ENCODE results near the gene OR52A1. TPM values are rescaled to one million over a fixed set of nuclear protein-coding genes. Genes with fewer than 3 reads are reported as not detected.

Gene OR52A1
- polyA plus RNA-seq, 4 donors, result not detected

GRCh38 chr11:5124891-5125620 lies 29.5 kb downstream of the OR52A1 start:
- 59 to 67% (median 67%) methylated on average over 4 of the region's 4 CpGs for WGBS, 3 donors
- H3K9me3 ChIP-seq (ENCODE audit: control insufficient read depth in 2 of 2, insufficient read depth in 1 of 2, low read depth in 1 of 2, low read length in 1 of 2), result no peaks in the 10 kb centered on the region
- DNase-seq (no peak), FAIRE-seq (no peak)
- H3K36me3 ChIP-seq (ENCODE audit: control insufficient read depth in 3 of 3, insufficient read depth in 2 of 3, low read depth in 1 of 3, low read length in 3 of 3), result no peaks in the 10 kb centered on the region
- H3K27ac ChIP-seq (ENCODE audit: low read depth in 1 of 3, low read length in 2 of 3), result no peak overlapping the region
- no peaks in the 10 kb centered on the region for H3K27me3 ChIP-seq (ENCODE audit: control insufficient read depth in 3 of 3, insufficient read depth in 3 of 3, low read length in 3 of 3)
- no peak overlapping the region for H3K4me3 ChIP-seq (ENCODE audit: low read depth in 1 of 3, low read length in 3 of 3)
- no peaks in the 10 kb centered on the region for H3K4me1 ChIP-seq (ENCODE audit: control insufficient read depth in 3 of 3, insufficient read depth in 2 of 3, low read depth in 1 of 3, low read length in 2 of 3)

- FAIRE-seq (no peak), DNase-seq (peak; percentile 54 to 57)
- no peaks in the 10 kb centered on the region for H3K9me3 ChIP-seq (ENCODE audit: control insufficient read depth in 2 of 2, insufficient read depth in 1 of 2, low read depth in 1 of 2, low read length in 1 of 2)
- no peaks in the 10 kb centered on the region for H3K36me3 ChIP-seq (ENCODE audit: control insufficient read depth in 3 of 3, insufficient read depth in 2 of 3, low read depth in 1 of 3, low read length in 3 of 3)
- H3K27ac ChIP-seq (ENCODE audit: low read depth in 1 of 3, low read length in 2 of 3), result no peak overlapping the region
- 2 to 8% (median 6%) methylated on average over 4 of the region's 4 CpGs for WGBS, 3 donors
- no peaks in the 10 kb centered on the region for H3K4me1 ChIP-seq (ENCODE audit: control insufficient read depth in 3 of 3, insufficient read depth in 2 of 3, low read depth in 1 of 3, low read length in 2 of 3)
- no peaks in the 10 kb centered on the region for H3K27me3 ChIP-seq (ENCODE audit: control insufficient read depth in 3 of 3, insufficient read depth in 3 of 3, low read length in 3 of 3)
- no peak overlapping the region for H3K4me3 ChIP-seq (ENCODE audit: low read depth in 1 of 3, low read length in 3 of 3)
Measured at GRCh38 chr11:5123802-5124521, 30.6 kb downstream of the OR52A1 start.

GRCh38 chr11:5118893-5119292 lies 35.7 kb downstream of the OR52A1 start:
- no peak for FAIRE-seq
- Histone ChIP-seq H3K9me3 (ENCODE audit: control insufficient read depth in 2 of 2, insufficient read depth in 1 of 2, low read depth in 1 of 2, low read length in 1 of 2) (no peaks in the 10 kb centered on the region), H3K27ac (ENCODE audit: low read depth in 1 of 3, low read length in 2 of 3) (no peak overlapping the region), H3K4me1 (ENCODE audit: control insufficient read depth in 3 of 3, insufficient read depth in 2 of 3, low read depth in 1 of 3, low read length in 2 of 3) (no peaks in the 10 kb centered on the region), H3K27me3 (ENCODE audit: control insufficient read depth in 3 of 3, insufficient read depth in 3 of 3, low read length in 3 of 3) (no peaks in the 10 kb centered on the region), H3K36me3 (ENCODE audit: control insufficient read depth in 3 of 3, insufficient read depth in 2 of 3, low read depth in 1 of 3, low read length in 3 of 3) (no peaks in the 10 kb centered on the region), H3K4me3 (ENCODE audit: low read depth in 1 of 3, low read length in 3 of 3) (no peak overlapping the region)
- WGBS, 3 donors, result 13 to 74% (median 32%) methylated on average over 1 of the region's 1 CpG
- no peak for DNase-seq

GRCh38 chr11:5117588-5117987 lies 37.0 kb downstream of the OR52A1 start:
- Histone ChIP-seq H3K4me3 (ENCODE audit: low read depth in 1 of 3, low read length in 3 of 3) (no peak overlapping the region), H3K4me1 (ENCODE audit: control insufficient read depth in 3 of 3, insufficient read depth in 2 of 3, low read depth in 1 of 3, low read length in 2 of 3) (no peaks in the 10 kb centered on the region), H3K27ac (ENCODE audit: low read depth in 1 of 3, low read length in 2 of 3) (no peak overlapping the region), H3K9me3 (ENCODE audit: control insufficient read depth in 2 of 2, insufficient read depth in 1 of 2, low read depth in 1 of 2, low read length in 1 of 2) (no peaks in the 10 kb centered on the region), H3K27me3 (ENCODE audit: control insufficient read depth in 3 of 3, insufficient read depth in 3 of 3, low read length in 3 of 3) (no peaks in the 10 kb centered on the region), H3K36me3 (ENCODE audit: control insufficient read depth in 3 of 3, insufficient read depth in 2 of 3, low read depth in 1 of 3, low read length in 3 of 3) (no peaks in the 10 kb centered on the region)
- no peak for FAIRE-seq
- no peak for DNase-seq

GRCh38 chr11:5115339-5115738 lies 39.2 kb downstream of the OR52A1 start:
- FAIRE-seq (no peak), DNase-seq (no peak)
- Histone ChIP-seq H3K9me3 (ENCODE audit: control insufficient read depth in 2 of 2, insufficient read depth in 1 of 2, low read depth in 1 of 2, low read length in 1 of 2) (no peaks in the 10 kb centered on the region), H3K27me3 (ENCODE audit: control insufficient read depth in 3 of 3, insufficient read depth in 3 of 3, low read length in 3 of 3) (no peaks in the 10 kb centered on the region), H3K4me3 (ENCODE audit: low read depth in 1 of 3, low read length in 3 of 3) (no peak overlapping the region), H3K4me1 (ENCODE audit: control insufficient read depth in 3 of 3, insufficient read depth in 2 of 3, low read depth in 1 of 3, low read length in 2 of 3) (no peaks in the 10 kb centered on the region), H3K36me3 (ENCODE audit: control insufficient read depth in 3 of 3, insufficient read depth in 2 of 3, low read depth in 1 of 3, low read length in 3 of 3) (no peaks in the 10 kb centered on the region), H3K27ac (ENCODE audit: low read depth in 1 of 3, low read length in 2 of 3) (no peak overlapping the region)
- 62 to 79% (median 62%) methylated on average over 3 of the region's 3 CpGs for WGBS, 3 donors

- Histone ChIP-seq H3K27me3 (ENCODE audit: control insufficient read depth in 3 of 3, insufficient read depth in 3 of 3, low read length in 3 of 3) (no peaks in the 10 kb centered on the region), H3K36me3 (ENCODE audit: control insufficient read depth in 3 of 3, insufficient read depth in 2 of 3, low read depth in 1 of 3, low read length in 3 of 3) (no peaks in the 10 kb centered on the region), H3K27ac (ENCODE audit: low read depth in 1 of 3, low read length in 2 of 3) (no peak overlapping the region), H3K4me3 (ENCODE audit: low read depth in 1 of 3, low read length in 3 of 3) (no peak overlapping the region), H3K9me3 (ENCODE audit: control insufficient read depth in 2 of 2, insufficient read depth in 1 of 2, low read depth in 1 of 2, low read length in 1 of 2) (no peaks in the 10 kb centered on the region), H3K4me1 (ENCODE audit: control insufficient read depth in 3 of 3, insufficient read depth in 2 of 3, low read depth in 1 of 3, low read length in 2 of 3) (no peaks in the 10 kb centered on the region)
- FAIRE-seq (no peak), DNase-seq (no peak)
- WGBS, 3 donors, result 33 to 62% (median 36%) methylated on average over 3 of the region's 3 CpGs
Measured at GRCh38 chr11:5107285-5107684, 47.3 kb downstream of the OR52A1 start.

GRCh38 chr11:5103066-5103465 lies 51.5 kb downstream of the OR52A1 start:
- DNase-seq, result no peak
- no peaks in the 10 kb centered on the region for H3K9me3 ChIP-seq (ENCODE audit: control insufficient read depth in 2 of 2, insufficient read depth in 1 of 2, low read depth in 1 of 2, low read length in 1 of 2)
- no peaks in the 10 kb centered on the region for H3K4me1 ChIP-seq (ENCODE audit: control insufficient read depth in 3 of 3, insufficient read depth in 2 of 3, low read depth in 1 of 3, low read length in 2 of 3)
- no peak for FAIRE-seq
- H3K27me3 ChIP-seq (ENCODE audit: control insufficient read depth in 3 of 3, insufficient read depth in 3 of 3, low read length in 3 of 3), result no peaks in the 10 kb centered on the region
- no peak overlapping the region for H3K4me3 ChIP-seq (ENCODE audit: low read depth in 1 of 3, low read length in 3 of 3)
- H3K36me3 ChIP-seq (ENCODE audit: control insufficient read depth in 3 of 3, insufficient read depth in 2 of 3, low read depth in 1 of 3, low read length in 3 of 3), result no peaks in the 10 kb centered on the region
- no peak overlapping the region for H3K27ac ChIP-seq (ENCODE audit: low read depth in 1 of 3, low read length in 2 of 3)

GRCh38 chr11:5102246-5102645 lies 52.3 kb downstream of the OR52A1 start:
- H3K36me3 ChIP-seq (ENCODE audit: control insufficient read depth in 3 of 3, insufficient read depth in 2 of 3, low read depth in 1 of 3, low read length in 3 of 3), result no peaks in the 10 kb centered on the region
- FAIRE-seq (no peak), DNase-seq (no peak)
- no peaks in the 10 kb centered on the region for H3K4me1 ChIP-seq (ENCODE audit: control insufficient read depth in 3 of 3, insufficient read depth in 2 of 3, low read depth in 1 of 3, low read length in 2 of 3)
- 59 to 64% (median 61%) methylated on average over 2 of the region's 2 CpGs for WGBS, 3 donors
- H3K27ac ChIP-seq (ENCODE audit: low read depth in 1 of 3, low read length in 2 of 3), result no peak overlapping the region
- H3K27me3 ChIP-seq (ENCODE audit: control insufficient read depth in 3 of 3, insufficient read depth in 3 of 3, low read length in 3 of 3), result no peaks in the 10 kb centered on the region
- no peaks in the 10 kb centered on the region for H3K9me3 ChIP-seq (ENCODE audit: control insufficient read depth in 2 of 2, insufficient read depth in 1 of 2, low read depth in 1 of 2, low read length in 1 of 2)
- H3K4me3 ChIP-seq (ENCODE audit: low read depth in 1 of 3, low read length in 3 of 3), result no peak overlapping the region

- WGBS, 3 donors, result 69 to 77% (median 76%) methylated on average over 2 of the region's 2 CpGs
- Histone ChIP-seq H3K36me3 (ENCODE audit: control insufficient read depth in 3 of 3, insufficient read depth in 2 of 3, low read depth in 1 of 3, low read length in 3 of 3) (no peaks in the 10 kb centered on the region), H3K27me3 (ENCODE audit: control insufficient read depth in 3 of 3, insufficient read depth in 3 of 3, low read length in 3 of 3) (no peaks in the 10 kb centered on the region), H3K4me1 (ENCODE audit: control insufficient read depth in 3 of 3, insufficient read depth in 2 of 3, low read depth in 1 of 3, low read length in 2 of 3) (no peaks in the 10 kb centered on the region), H3K4me3 (ENCODE audit: low read depth in 1 of 3, low read length in 3 of 3) (no peak overlapping the region), H3K9me3 (ENCODE audit: control insufficient read depth in 2 of 2, insufficient read depth in 1 of 2, low read depth in 1 of 2, low read length in 1 of 2) (no peaks in the 10 kb centered on the region), H3K27ac (ENCODE audit: low read depth in 1 of 3, low read length in 2 of 3) (no peak overlapping the region)
- DNase-seq (no peak), FAIRE-seq (no peak)
Measured at GRCh38 chr11:5096011-5096410, 58.5 kb downstream of the OR52A1 start.
